Keratinocyte (primary cell): ENCODE results near the gene MAP3K20.

Experiments used
- CTCF ChIP-seq, 3 experiments: IDR thresholded peaks in 1 of 3; conservative IDR thresholded peaks in 1 of 3; optimal IDR thresholded peaks in 1 of 3; 2 replicates in 2 of 3; 3 replicates in 1 of 3; pipeline versions ENCODE3 to v1.5.1; 2011; ENCODE audit warnings: low read length in 3 of 3, mild to moderate bottlenecking in 3 of 3, moderate library complexity in 2 of 3, control low read depth in 1 of 3, inconsistent platforms in 1 of 3; ENCODE audit not compliant: insufficient read depth in 2 of 3; ENCODE audit errors: extremely low read depth in 1 of 3
- EZH2 ChIP-seq: IDR thresholded peaks from one replicate; pipeline ENCODE4 v1.6.1; 2012; ENCODE audit warnings: inconsistent platforms, mild to moderate bottlenecking, low read length, moderate library complexity

DNA sequence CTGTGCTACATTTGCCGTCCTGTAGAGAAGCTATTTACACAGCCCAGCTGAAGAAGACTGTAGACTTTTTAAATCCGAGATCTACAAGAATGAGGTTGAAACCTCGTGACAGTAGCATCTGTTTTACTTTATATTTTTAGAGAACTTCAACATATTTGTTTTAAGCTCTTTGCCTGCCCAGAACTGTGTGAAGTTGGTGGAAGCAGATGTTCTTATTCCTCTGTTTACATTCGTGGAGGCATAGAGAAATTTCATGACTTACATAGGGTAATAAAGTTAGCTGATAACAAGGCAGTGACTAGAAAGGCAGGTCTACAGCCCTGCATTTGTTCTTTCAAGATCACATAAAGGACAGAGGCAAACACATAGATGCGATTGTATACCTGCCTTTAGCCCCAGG lies 47.0 kb upstream of the MAP3K20 start:
- TF ChIP-seq CTCF (optimal IDR thresholded peaks at IDR 0.05 in 1 of 3, IDR thresholded peaks at IDR 0.05 in 1 of 3, conservative IDR thresholded peaks at IDR 0.05 in 1 of 3; ENCODE audit: extremely low read depth in 1 of 3, insufficient read depth in 2 of 3, low read length in 3 of 3) (no peak), EZH2 (no peak)
